Type B pancreatic cell (in vitro differentiated cells): ENCODE results near the gene GPC6. TPM values are rescaled to one million over a fixed set of nuclear protein-coding genes. Genes with fewer than 3 reads are reported as not detected.

Source experiments
- DNase-seq: peaks from one replicate; pipeline ENCODE4 v3.0.0; 2021; ENCODE audit warnings: mixed read lengths; ENCODE audit not compliant: unreplicated experiment; ENCODE audit errors: extremely low spot score
- H3K27ac Mint-ChIP-seq: 2 replicates; pipeline ENCODE4 v1.8.0; 2021; ENCODE audit warnings: mild to moderate bottlenecking, mixed read lengths
- H3K27me3 Mint-ChIP-seq: 2 replicates; pipeline ENCODE4 v1.8.0; 2021; ENCODE audit warnings: mixed read lengths
- H3K36me3 Mint-ChIP-seq: 2 replicates; pipeline ENCODE4 v1.8.0; 2021; ENCODE audit warnings: mixed read lengths
- H3K4me1 Mint-ChIP-seq: one replicate; pipeline ENCODE4 v1.8.0; 2021; ENCODE audit warnings: mixed read lengths; ENCODE audit not compliant: unreplicated experiment
- H3K4me3 Mint-ChIP-seq: 2 replicates; pipeline ENCODE4 v1.8.0; 2021; ENCODE audit warnings: mild to moderate bottlenecking, mixed read lengths
- H3K9me3 Mint-ChIP-seq: 2 replicates; pipeline ENCODE4 v1.8.0; 2021; ENCODE audit warnings: mixed read lengths
- total RNA-seq: library from RNA; stranded (reverse); gene quantifications from 2 replicates; pipeline ENCODE4 v1.2.1, GENCODE V29; 2021; ENCODE audit warnings: low replicate concordance
- TF ChIP-seq, protein P1 (sequence below): fragments of 200-600 bp; sonication (generic); conservative IDR thresholded peaks from 2 replicates; pipeline ENCODE4 v1.5.0; 2021; ENCODE audit warnings: antibody characterized with exemption, mild to moderate bottlenecking

Gene GPC6
- total RNA-seq, 1 donor from 2014 or later = 30.5 TPM

DNA sequence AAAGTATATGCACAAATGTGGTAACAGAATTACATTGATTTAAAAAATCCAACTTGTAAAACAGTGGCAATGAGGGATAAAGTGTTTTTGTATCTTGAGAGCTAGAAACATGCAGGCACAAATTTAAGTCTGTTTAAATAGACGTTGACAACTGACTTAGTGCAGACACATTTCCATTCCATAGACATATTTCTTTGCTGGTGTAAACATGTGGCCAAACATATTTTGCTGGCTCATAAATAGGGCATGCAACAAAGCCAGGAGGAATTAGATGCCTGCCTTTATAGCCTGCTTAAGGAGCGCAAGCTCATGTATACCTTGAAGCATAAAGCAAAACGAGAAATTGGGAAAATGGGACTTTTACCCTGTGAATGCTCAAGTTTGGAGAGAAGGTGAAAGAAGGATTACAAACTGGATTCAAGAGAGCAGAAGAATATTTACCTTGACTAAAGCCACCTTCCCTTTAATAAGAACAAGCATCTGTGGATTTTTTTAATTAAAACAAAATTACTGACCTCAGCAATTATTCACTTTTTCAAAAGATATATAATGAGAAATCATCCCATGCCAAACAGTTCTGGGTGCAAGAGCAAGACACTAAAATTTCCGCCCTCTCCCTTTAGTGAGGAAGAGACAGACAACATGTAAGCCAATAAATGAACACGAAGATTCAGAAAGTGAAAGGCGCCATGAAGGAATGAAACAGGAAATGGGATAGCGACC, 1181.9 kb downstream of the GPC6 start:
- DNase-seq = no peak
- Mint-ChIP-seq H3K36me3 (peaks cover 4% of the 10 kb centered on the region), H3K4me3 (no peak overlapping the region), H3K9me3 (peaks cover 4% of the 10 kb centered on the region), H3K27ac (no peak overlapping the region), H3K4me1 (peaks cover 12% of the 10 kb centered on the region), H3K27me3 (no peaks in the 10 kb centered on the region)
- TF ChIP-seq, protein P1, sequence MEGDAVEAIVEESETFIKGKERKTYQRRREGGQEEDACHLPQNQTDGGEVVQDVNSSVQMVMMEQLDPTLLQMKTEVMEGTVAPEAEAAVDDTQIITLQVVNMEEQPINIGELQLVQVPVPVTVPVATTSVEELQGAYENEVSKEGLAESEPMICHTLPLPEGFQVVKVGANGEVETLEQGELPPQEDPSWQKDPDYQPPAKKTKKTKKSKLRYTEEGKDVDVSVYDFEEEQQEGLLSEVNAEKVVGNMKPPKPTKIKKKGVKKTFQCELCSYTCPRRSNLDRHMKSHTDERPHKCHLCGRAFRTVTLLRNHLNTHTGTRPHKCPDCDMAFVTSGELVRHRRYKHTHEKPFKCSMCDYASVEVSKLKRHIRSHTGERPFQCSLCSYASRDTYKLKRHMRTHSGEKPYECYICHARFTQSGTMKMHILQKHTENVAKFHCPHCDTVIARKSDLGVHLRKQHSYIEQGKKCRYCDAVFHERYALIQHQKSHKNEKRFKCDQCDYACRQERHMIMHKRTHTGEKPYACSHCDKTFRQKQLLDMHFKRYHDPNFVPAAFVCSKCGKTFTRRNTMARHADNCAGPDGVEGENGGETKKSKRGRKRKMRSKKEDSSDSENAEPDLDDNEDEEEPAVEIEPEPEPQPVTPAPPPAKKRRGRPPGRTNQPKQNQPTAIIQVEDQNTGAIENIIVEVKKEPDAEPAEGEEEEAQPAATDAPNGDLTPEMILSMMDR = no peak

DNA sequence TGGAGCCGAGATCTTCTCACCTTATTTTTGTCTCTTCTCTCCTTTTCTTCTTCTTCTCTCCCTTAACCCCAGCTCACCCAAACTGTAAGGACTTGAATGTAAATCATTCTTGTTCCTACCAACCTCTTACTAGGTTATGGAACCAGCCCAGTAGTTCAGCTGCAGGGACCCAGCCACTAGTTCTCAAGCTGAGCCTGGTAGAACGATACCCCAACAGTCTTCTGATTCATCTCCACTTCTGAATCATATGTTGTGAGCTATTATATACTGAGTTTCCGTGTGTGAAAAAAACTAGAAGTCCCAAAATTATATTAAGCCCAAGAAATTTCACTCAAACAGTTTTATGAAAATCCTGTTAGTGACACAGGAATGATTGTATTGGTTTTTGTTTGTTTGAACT, 1185.1 kb downstream of the GPC6 start:
- no peak overlapping the region for H3K27ac Mint-ChIP-seq
- no peaks in the 10 kb centered on the region for H3K27me3 Mint-ChIP-seq
- TF ChIP-seq, protein P1 = no peak
- peaks cover 4% of the 10 kb centered on the region for H3K9me3 Mint-ChIP-seq
- no peaks in the 10 kb centered on the region for H3K36me3 Mint-ChIP-seq
- H3K4me3 Mint-ChIP-seq = no peak overlapping the region
- no peak for DNase-seq
- peaks cover 28% of the 10 kb centered on the region for H3K4me1 Mint-ChIP-seq

DNA sequence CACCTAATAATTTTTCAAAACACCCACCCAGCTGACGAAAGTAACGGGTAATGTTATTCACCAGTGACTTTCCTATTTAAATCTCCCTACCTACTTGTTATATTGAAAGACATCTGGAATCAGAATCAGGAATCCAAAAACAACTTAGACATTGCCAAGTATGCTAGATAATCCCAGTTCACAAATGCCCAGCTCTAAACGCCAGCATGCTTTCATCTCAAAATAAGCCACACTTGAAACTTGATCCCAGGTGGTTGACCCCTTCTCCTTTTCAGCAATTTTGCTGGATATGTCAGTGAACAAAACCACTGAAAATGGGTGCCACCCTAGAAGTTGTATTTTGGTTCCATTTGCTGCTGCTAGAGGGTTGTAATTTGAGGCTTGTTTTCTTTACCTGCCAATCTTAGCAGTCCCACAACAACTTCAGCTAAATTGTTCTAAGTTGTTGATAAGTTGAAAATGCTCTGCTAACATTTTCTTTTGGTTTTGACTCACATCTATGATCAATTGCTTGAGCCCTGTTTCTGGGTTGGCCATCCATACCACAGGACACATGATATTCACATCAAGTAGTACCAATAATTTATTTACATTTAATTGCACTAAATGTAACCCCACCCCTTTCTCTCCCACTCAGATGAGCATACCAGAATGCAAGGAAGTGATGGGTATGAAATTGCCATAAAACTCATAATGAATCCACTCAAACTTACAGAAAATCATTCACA, 1186.4 kb downstream of the GPC6 start:
- Mint-ChIP-seq H3K4me1 (peaks cover 28% of the 10 kb centered on the region), H3K9me3 (peaks cover 4% of the 10 kb centered on the region), H3K36me3 (no peaks in the 10 kb centered on the region), H3K4me3 (no peak overlapping the region), H3K27ac (no peak overlapping the region), H3K27me3 (no peaks in the 10 kb centered on the region)
- TF ChIP-seq, protein P1 = no peak
- no peak for DNase-seq

DNA sequence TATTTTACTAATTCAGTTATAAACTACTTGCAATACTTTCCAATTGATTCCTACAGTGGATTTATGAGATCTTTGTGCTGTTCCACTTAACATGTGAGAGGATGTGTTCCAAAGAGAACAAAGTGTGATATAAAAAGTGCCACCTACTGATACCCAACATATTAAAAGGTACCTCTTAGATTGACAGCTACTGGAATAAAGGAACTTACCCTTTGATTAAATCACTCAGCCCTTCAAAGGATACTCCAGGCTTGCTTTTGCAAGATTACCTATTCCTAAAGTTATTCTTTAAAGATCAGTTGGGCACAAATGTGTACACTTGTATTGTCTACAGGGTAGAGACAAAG, 1187.0 kb downstream of the GPC6 start:
- Mint-ChIP-seq H3K4me1 (peaks cover 28% of the 10 kb centered on the region), H3K4me3 (no peak overlapping the region), H3K27me3 (no peaks in the 10 kb centered on the region), H3K9me3 (peaks cover 4% of the 10 kb centered on the region), H3K36me3 (no peaks in the 10 kb centered on the region), H3K27ac (no peak overlapping the region)
- DNase-seq = no peak
- TF ChIP-seq, protein P1 = no peak

DNA sequence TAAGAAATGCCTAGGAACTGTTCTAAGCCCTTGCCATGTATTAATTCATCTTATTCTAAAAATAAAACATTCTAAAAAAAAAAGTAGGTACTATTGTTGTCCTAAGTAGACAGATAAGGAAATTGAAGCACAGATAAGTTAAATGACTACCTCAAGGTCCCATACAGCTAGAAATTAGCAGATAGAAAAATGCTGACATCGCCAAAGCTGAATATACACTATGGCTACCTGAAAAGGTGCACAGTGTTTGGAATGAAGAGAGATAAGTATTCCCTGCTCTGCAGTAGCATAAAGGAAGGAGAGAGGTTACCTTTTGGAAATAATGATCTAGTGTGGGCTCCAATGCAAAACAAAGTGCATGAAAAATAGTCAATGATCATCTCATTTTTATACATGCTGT, 1187.5 kb downstream of the GPC6 start:
- H3K9me3 Mint-ChIP-seq = no peaks in the 10 kb centered on the region

More for the DNA sequence above, 1187.5 kb downstream of the GPC6 start:
- peaks cover 28% of the 10 kb centered on the region for H3K4me1 Mint-ChIP-seq
- TF ChIP-seq, protein P1 = no peak
- no peak overlapping the region for H3K4me3 Mint-ChIP-seq
- no peaks in the 10 kb centered on the region for H3K36me3 Mint-ChIP-seq
- no peak for DNase-seq
- no peaks in the 10 kb centered on the region for H3K27me3 Mint-ChIP-seq
- no peak overlapping the region for H3K27ac Mint-ChIP-seq
